Heart right ventricle (tissue), 16 donors: ENCODE measurements around the gene APBB3. TPM values are rescaled to one million over a fixed set of nuclear protein-coding genes. Genes with fewer than 3 reads are reported as not detected.

Experiments
- ATAC-seq, 8 donors: fragments of 200-7000 bp; cut with Tn5 transposase; one replicate each; pipeline ENCODE4 v1.9.1; 2020; ENCODE audit warnings: mild to moderate bottlenecking in 8 of 8, moderate library complexity in 8 of 8, moderate number of reproducible peaks in 1 of 8
- DNase-seq, 2 donors: peaks; one replicate each; pipeline ENCODE4 v3.0.0-alpha.2; 2020
- H3K27ac ChIP-seq, 10 donors: fragments of 200-600 bp; sonication (generic) in 2 of 10; one replicate each; pipeline versions ENCODE4 v1.5.0 to v1.8.0; 2020 to 2022; ENCODE audit warnings: mild to moderate bottlenecking in 3 of 10
- H3K27me3 ChIP-seq, 7 donors: fragments of 200-600 bp; one replicate each; pipeline ENCODE4 v1.8.0; 2021 to 2022; ENCODE audit warnings: mild to moderate bottlenecking in 2 of 7
- H3K36me3 ChIP-seq, 9 donors: fragments of 200-600 bp; sonication (generic) in 1 of 9; one replicate each; pipeline versions ENCODE4 v1.5.0 to v1.8.0; 2020 to 2022; ENCODE audit warnings: mild to moderate bottlenecking in 2 of 9
- H3K4me1 ChIP-seq, 9 donors: fragments of 200-600 bp; sonication (generic) in 1 of 9; one replicate each; pipeline versions ENCODE4 v1.5.0 to v1.8.0; 2020 to 2022; ENCODE audit warnings: mild to moderate bottlenecking in 4 of 9
- H3K4me3 ChIP-seq, 10 donors: fragments of 200-600 bp; sonication (generic) in 2 of 10; one replicate each; pipeline versions ENCODE4 v1.5.0 to v1.8.0; 2020 to 2022; ENCODE audit warnings: mild to moderate bottlenecking in 7 of 10, moderate library complexity in 2 of 10
- H3K9me3 ChIP-seq, 11 donors: fragments of 200-600 bp in 10 of 11; sonication (generic) in 2 of 11; one replicate each; pipeline versions ENCODE4 v1.5.0 to v1.8.0; 2013 to 2022; ENCODE audit warnings: mild to moderate bottlenecking in 2 of 11, control low read depth in 1 of 11, moderate library complexity in 1 of 11
- WGBS, 2 donors: extraction: QIAGEN DNeasy Blood & Tissue Kit; methylation state at CpG; one replicate each; pipeline ENCODE4 v1.1.7; 2013; ENCODE audit warnings: inconsistent platforms in 1 of 2; 5-methylcytosine and 5-hydroxymethylcytosine counted together
- intact Hi-C, 10 donors: fragments of 100-400 bp; cut with DNase I; formaldehyde crosslinking; loops; one replicate each; pipeline versions ENCODE4 v1.11.1 to v1.14.2; 2022
- polyA plus RNA-seq, 2 donors: library from polyadenylated mRNA; stranded (reverse); fragments of 200-250 nt; gene quantifications; one replicate each; pipeline ENCODE4 v1.2.3, GENCODE V29; 2013
- total RNA-seq, 10 donors: library from RNA; stranded (reverse); fragmentation: NEBNext Ultra II Directional in 3 of 10; extraction: Animal tissue kit (Norgen Biotek cat#: 25700) in 3 of 10; gene quantifications; one replicate each; pipeline versions ENCODE4 v1.2.1 to v1.2.4, GENCODE V29; 2021 to 2023
- TF ChIP-seq, protein P1 (sequence below), 9 donors: fragments of 200-600 bp; sonication (generic) in 2 of 9; IDR thresholded peaks; one replicate each; pipeline versions ENCODE4 v1.5.0 to v1.8.0; 2021 to 2022; ENCODE audit warnings: antibody characterized with exemption in 9 of 9, mild to moderate bottlenecking in 5 of 9, moderate library complexity in 1 of 9
- donor health status: Arrhythmogenic right ventricular cardiomyopathy.
- donor health status: ischemic (EF 13 %, LVEDD 7.1; RV severe dilation, severe dysfunction).
- donor health status: healthy with polysubstance abuse.
- donor health status: DM: no; HTN: yes; CAD: no.
- donor health status: DM: no; HTN: no; CAD: no.
- donor health status: ischemic (EF 25% LVEDD 6.9; RV normal size, moderate dysfunction).
- donor health status: ischemic (EF 25% LVEDD 5.7; RV mildly dilated, moderate dysfunction).
- donor health status: healthy.
- donor health status: DM: yes; HTN: yes; CAD: no.
- donor health status: Ischemic cardiomyopathy.
- donor health status: ischemic (EF 35%, LVEDD 5.7; RV mildly dilated, moderate dysfunction).
- donor health status: nonischemic (EF 11% LVEDD 7.7; RV severe dilation, severe dysfunction).
- donor health status: DM: yes; HTN: yes; CAD: no.
- donor health status: PGD.
- donor health status: ischemic (EF 29% LVEDD 5.4; RV normal size, mild dysfunction).
- donor health status: nonischemic (EF 23%, LVEDD 6.1; RV moderate dilation, normal function).

APBB3 gene
- total and polyA plus RNA-seq, 12 donors = 6.9 to 31.3 (median 13.3) TPM

DNA sequence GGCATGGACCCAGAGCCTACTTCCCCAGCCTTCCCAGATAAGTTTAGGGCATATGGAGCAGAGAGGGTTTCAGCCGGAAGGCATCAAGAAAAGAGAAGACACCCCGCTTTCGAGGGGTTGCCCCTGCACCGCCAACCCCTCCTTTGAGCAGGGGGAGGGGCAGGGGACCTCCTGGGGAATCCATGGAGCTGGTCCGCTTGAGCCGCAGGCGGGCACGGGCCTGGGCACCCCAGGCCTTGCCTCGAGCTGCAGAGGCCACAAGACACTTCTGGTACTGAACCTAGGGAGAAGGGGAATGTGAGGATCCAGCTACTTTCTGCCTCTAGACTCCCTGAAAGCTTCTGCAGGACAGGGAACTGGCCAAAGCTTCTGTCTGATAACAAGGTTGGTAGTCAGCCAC is 5.9 kb downstream of the APBB3 start:
- peaks cover 8 to 63% (median 54%) of the 10 kb centered on the region in 9 donors for H3K4me1 ChIP-seq
- H3K4me3 ChIP-seq = no peak overlapping the region
- intact Hi-C loops = loop anchor here in 1 of 10 donors (10.0 kb wide), 1 partner anchor 314 kb away; no protein-coding TSS in a partner anchor
- H3K9me3 ChIP-seq = no peaks in the 10 kb centered on the region
- TF ChIP-seq, protein P1, sequence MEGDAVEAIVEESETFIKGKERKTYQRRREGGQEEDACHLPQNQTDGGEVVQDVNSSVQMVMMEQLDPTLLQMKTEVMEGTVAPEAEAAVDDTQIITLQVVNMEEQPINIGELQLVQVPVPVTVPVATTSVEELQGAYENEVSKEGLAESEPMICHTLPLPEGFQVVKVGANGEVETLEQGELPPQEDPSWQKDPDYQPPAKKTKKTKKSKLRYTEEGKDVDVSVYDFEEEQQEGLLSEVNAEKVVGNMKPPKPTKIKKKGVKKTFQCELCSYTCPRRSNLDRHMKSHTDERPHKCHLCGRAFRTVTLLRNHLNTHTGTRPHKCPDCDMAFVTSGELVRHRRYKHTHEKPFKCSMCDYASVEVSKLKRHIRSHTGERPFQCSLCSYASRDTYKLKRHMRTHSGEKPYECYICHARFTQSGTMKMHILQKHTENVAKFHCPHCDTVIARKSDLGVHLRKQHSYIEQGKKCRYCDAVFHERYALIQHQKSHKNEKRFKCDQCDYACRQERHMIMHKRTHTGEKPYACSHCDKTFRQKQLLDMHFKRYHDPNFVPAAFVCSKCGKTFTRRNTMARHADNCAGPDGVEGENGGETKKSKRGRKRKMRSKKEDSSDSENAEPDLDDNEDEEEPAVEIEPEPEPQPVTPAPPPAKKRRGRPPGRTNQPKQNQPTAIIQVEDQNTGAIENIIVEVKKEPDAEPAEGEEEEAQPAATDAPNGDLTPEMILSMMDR (IDR thresholded peaks at IDR 0.05) = no peak
- 96 to 97% methylated on average over 9 of the region's 9 CpGs for WGBS, 2 donors
- peak overlapping the region in 5 of 10 donors; percentile 90 to 98 (median 93) for H3K27ac ChIP-seq
- ATAC-seq (no peak), DNase-seq (no peak)
- peaks cover 0 to 39% (median under 1%) of the 10 kb centered on the region in 9 donors for H3K36me3 ChIP-seq
- no peaks in the 10 kb centered on the region for H3K27me3 ChIP-seq

DNA sequence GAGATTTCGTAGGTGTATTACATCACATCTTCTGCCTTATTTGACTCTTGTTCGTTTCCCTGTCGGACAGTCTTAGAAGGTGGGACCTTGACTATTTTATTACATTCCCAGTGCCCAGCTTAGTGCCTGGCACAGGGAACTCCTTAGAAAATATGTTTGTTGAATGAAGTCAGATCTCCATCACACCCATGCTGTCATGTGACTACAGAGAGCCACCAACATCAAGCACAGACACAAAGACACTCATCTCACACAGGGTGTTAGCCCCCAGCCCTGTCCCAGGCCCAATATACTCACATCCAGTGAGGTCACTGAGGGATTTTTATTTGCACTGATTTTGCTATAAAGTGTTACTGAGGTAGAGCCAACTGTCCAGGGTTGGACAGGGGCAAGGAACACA is 6.4 kb downstream of the APBB3 start:
- H3K36me3 ChIP-seq = peaks cover 0 to 45% (median 6%) of the 10 kb centered on the region in 9 donors
- TF ChIP-seq, protein P1 (IDR thresholded peaks at IDR 0.05) = no peak
- no peak overlapping the region for H3K4me3 ChIP-seq
- WGBS, 2 donors = 86% methylated on average over 3 of the region's 3 CpGs
- H3K4me1 ChIP-seq = peaks cover 8 to 62% (median 53%) of the 10 kb centered on the region in 9 donors
- H3K9me3 ChIP-seq = no peaks in the 10 kb centered on the region
- ATAC-seq = no peak
- no peaks in the 10 kb centered on the region for H3K27me3 ChIP-seq
- peak overlapping the region in 9 of 10 donors; percentile 81 to 98 (median 93) for H3K27ac ChIP-seq
- intact Hi-C loops = loop anchor here in 1 of 10 donors (10.0 kb wide), 1 partner anchor 313 kb away; no protein-coding TSS in a partner anchor
- no peak for DNase-seq

DNA sequence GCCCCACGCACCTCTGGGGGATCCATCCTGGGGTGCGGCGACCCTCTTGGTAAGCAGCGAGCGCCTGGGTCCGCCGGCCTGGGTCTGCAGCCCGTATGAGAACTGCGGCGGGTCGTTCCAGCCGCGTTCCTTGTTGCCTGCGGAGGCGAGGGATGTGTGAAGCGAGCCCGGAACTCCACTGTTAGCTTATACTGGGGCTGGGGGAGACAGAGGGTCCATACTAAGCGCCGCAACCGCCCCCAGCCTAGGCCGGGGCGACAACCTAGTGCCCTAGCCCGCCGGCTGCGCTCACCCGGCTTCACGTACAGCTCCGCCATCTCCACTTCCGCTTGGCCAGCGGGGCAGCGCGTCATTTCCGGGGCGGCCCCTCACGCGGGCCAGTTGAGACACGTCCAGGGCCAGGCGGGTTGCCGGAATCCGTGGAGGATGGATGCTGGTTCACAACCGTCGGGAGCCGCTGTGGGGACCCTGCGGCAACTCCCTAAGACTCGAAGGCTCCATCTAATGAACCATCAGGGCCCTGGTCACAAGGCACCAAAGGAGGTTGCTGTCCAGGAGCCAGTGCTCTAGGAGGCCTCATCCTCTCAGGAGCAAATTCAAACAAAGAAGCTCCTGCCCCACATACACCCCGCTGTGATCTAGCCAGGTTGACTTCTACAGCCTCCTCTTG is 7.1 kb downstream of the APBB3 start, which contains the start of gene SRA1:
Gene SRA1 (minus strand): TSS at position 338 of the 670 bp plus-strand sequence. CDS start 21 bp downstream, at position 317.
- Histone ChIP-seq H3K4me1 (peaks cover 8 to 58% (median 46%) of the 10 kb centered on the region in 9 donors), H3K9me3 (no peaks in the 10 kb centered on the region), H3K4me3 (peak within 1 kb of the TSS; percentile 23 to 93 (median 71)), H3K36me3 (peaks cover 0 to 52% (median 7%) of the 10 kb centered on the region in 9 donors), H3K27me3 (no peaks in the 10 kb centered on the region), H3K27ac (peak within 1 kb of the TSS; percentile 44 to 98 (median 93))
- TF ChIP-seq, protein P1 (IDR thresholded peaks at IDR 0.05) = peak in 1 of 9 donors; percentile 10
- ATAC-seq = peak; percentile 92 to 98 (median 97)
- 1% methylated on average over 46 of the region's 46 CpGs for WGBS, 2 donors
- peak; percentile 94 for DNase-seq
- intact Hi-C loops = loop anchor here in 1 of 10 donors (10.0 kb wide), 1 partner anchor 312 kb away; no protein-coding TSS in a partner anchor

GRCh38 chr5:140556438-140556837 is 8.0 kb downstream of the APBB3 start:
- Histone ChIP-seq H3K27me3 (no peaks in the 10 kb centered on the region), H3K4me1 (peaks cover 8 to 51% (median 43%) of the 10 kb centered on the region in 9 donors), H3K36me3 (peaks cover 0 to 58% (median 10%) of the 10 kb centered on the region in 9 donors), H3K4me3 (peak overlapping the region; percentile 23 to 93 (median 71)), H3K9me3 (no peaks in the 10 kb centered on the region), H3K27ac (peak overlapping the region in 9 of 10 donors; percentile 81 to 98 (median 93))
- TF ChIP-seq, protein P1 (IDR thresholded peaks at IDR 0.05) = no peak
- 4 to 6% methylated on average over 6 of the region's 6 CpGs for WGBS, 2 donors
- DNase-seq = no peak
- intact Hi-C loops = loop anchor here in 1 of 10 donors (10.0 kb wide), 1 partner anchor 312 kb away; no protein-coding TSS in a partner anchor
- no peak for ATAC-seq
